ENCODE results near the gene ABHD16B.

- TF ChIP-seq CTCF (IDR thresholded peaks at IDR 0.05 in 4 of 5, conservative IDR thresholded peaks at IDR 0.05 in 1 of 5) (no peak), POLR2A (IDR thresholded peaks at IDR 0.05) (no peak)
Measured at GRCh38 chr20:63895952-63896263, 34.6 kb downstream of the ABHD16B start.
